ENCODE data around the gene RAET1E. TPM values are rescaled to one million over a fixed set of nuclear protein-coding genes. Genes with fewer than 3 reads are reported as not detected.

The RAET1E gene
- total RNA-seq, 1 donor from 2014 or later, result 27.5 TPM

DNA sequence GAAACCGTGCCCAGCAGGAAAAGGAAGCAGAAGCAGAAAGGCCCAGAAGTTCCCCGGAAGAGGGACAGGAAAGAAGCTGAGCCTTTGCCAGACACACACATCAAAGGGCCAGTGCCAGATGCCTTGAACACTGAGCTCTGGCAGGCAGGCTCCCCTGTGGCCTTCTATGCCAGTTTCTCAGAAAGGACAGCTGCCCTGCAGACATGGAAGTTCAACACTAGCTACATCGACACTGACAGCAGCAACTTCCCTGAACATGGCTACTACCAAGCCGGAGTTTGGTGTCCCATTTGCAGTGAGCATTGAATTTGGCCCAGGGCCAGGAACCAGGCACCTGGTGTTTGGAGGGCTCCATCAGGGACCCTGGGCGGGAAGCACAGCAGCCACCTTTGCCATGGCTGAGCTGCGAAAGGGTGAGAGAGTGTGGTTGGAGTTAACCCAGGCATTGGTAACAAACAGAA lies 8.0 kb upstream of the RAET1E start:
- Histone ChIP-seq H3K9me3 (peaks cover 4% of the 10 kb centered on the region), H3K4me1 (no peaks in the 10 kb centered on the region), H3K27me3 (no peaks in the 10 kb centered on the region), H3K36me3 (no peaks in the 10 kb centered on the region), H3K4me3 (no peak overlapping the region), H3K27ac (no peak overlapping the region)
- intact Hi-C loops (cut with DNase I), result no loop called here
- peak in 1 of 2 donors; percentile 49 for DNase-seq (ENCODE audit: extremely low spot score in 2 of 2)
- TF ChIP-seq, protein P1, sequence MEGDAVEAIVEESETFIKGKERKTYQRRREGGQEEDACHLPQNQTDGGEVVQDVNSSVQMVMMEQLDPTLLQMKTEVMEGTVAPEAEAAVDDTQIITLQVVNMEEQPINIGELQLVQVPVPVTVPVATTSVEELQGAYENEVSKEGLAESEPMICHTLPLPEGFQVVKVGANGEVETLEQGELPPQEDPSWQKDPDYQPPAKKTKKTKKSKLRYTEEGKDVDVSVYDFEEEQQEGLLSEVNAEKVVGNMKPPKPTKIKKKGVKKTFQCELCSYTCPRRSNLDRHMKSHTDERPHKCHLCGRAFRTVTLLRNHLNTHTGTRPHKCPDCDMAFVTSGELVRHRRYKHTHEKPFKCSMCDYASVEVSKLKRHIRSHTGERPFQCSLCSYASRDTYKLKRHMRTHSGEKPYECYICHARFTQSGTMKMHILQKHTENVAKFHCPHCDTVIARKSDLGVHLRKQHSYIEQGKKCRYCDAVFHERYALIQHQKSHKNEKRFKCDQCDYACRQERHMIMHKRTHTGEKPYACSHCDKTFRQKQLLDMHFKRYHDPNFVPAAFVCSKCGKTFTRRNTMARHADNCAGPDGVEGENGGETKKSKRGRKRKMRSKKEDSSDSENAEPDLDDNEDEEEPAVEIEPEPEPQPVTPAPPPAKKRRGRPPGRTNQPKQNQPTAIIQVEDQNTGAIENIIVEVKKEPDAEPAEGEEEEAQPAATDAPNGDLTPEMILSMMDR (IDR thresholded peaks at IDR 0.05), result no peak
- TF ChIP-seq POLR2AphosphoS5 (IDR thresholded peaks at IDR 0.05; ENCODE audit: insufficient read depth in 1 of 2, low read depth in 1 of 2), result no peak
- no peak for TF ChIP-seq POLR2A (IDR thresholded peaks at IDR 0.05)

DNA sequence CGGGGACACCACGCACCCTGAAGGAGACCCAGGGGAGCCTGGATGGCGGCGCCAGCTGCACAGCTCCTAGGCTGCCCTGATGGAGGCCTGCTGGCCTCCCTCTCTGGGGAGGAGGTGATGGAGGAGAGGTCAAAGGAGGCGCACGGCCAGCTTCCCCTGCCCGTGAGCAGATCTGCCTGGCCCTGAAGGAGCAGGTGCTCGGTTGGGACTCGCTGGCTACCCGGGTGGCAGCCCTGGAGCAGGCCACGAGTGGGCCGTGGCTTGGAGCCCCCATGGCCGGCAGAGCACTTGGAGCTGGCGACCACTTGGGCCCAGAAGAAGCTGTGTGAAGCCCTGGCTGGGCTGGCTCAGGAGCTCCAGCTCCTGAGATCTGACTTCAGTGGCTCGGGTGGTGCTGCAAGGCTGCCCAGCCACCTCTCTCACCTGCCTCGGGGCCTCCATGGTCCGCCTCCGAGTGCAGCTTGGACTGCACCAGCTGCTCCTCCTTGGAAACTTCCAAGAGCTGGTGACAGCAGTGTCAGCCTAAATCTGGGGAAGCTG lies 7.5 kb upstream of the RAET1E start:
- H3K27ac ChIP-seq, result no peak overlapping the region
- peak in 1 of 2 donors; percentile 74 for DNase-seq (ENCODE audit: extremely low spot score in 2 of 2)
- intact Hi-C loops (cut with DNase I), result no loop called here
- H3K27me3 ChIP-seq, result no peaks in the 10 kb centered on the region
- H3K4me3 ChIP-seq, result no peak overlapping the region
- H3K9me3 ChIP-seq, result peaks cover 4% of the 10 kb centered on the region
- H3K36me3 ChIP-seq, result no peaks in the 10 kb centered on the region
- TF ChIP-seq POLR2A (IDR thresholded peaks at IDR 0.05), result no peak
- no peaks in the 10 kb centered on the region for H3K4me1 ChIP-seq

DNA sequence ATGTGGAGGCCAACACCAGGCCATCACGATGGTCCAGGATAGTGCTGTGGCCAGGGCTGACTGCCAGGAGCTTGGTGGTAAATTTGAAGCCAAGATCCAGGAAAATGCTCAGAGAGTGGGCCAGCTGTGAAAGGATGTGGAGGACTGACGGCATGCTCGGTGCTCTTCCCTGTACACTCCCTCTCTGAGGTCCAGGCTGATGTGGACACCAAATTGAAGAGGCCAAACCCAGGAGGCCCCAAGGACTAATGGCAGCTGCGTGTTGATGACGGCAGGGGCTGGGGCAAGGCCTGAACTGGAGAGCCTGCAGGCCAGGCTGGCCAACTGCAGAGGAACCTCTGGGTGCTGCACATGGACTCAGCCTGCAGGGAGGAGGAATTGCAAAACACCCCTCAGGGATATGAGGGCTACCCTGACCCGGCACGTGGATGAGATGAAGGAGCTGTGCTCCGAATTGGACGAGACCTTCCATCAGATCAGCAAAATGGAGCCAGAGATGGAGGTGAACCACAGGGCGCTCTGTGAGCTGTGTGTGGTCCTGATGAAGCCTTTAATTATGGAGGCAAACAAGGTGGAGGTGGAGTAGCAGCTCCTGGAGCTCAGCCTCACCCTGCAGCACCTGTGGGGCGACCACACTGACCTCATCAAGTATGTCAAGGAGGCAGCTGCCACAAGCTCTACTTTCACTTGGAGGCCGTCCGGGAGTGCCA lies 6.9 kb upstream of the RAET1E start:
- Histone ChIP-seq H3K4me1 (no peaks in the 10 kb centered on the region), H3K4me3 (no peak overlapping the region), H3K27ac (no peak overlapping the region), H3K9me3 (peaks cover 4% of the 10 kb centered on the region), H3K27me3 (no peaks in the 10 kb centered on the region), H3K36me3 (no peaks in the 10 kb centered on the region)
- no peak for DNase-seq (ENCODE audit: extremely low spot score in 2 of 2)
- TF ChIP-seq, protein P1 (IDR thresholded peaks at IDR 0.05), result no peak
- TF ChIP-seq POLR2A (IDR thresholded peaks at IDR 0.05), result no peak
- no peak for TF ChIP-seq POLR2AphosphoS5 (IDR thresholded peaks at IDR 0.05; ENCODE audit: insufficient read depth in 1 of 2, low read depth in 1 of 2)
- intact Hi-C loops (cut with DNase I), result no loop called here

DNA sequence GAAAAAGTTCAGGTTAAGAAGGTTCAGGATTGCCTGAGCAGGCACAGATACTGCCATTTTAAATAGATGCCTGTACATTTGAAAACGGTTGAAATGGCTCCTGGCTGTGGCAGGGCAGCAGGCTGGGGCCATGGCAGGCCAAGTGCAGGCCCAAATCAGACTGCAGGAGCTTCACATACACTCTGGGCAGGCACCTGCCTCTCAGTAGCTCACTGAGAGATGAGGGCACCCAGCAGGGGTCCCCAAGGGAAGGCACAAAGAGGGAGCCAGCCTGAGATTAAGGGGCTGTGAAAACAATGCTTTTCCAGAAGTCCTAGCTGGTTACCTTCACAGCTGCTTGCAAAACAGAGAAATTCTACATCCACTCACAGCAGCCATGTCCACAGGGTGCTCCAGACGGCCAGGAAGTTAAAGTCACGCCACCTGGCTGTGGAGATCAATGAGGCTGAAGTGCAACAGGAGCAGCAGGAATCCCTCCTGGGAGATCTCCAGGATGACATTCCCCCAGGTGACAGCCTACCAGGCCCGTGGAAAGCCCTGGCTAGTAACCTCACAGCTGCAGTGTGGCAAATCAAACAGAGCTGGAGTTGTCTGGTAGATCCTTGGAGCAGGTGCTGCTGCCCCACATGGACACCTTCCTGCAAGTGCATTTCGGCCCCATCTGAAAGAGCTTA lies 6.2 kb upstream of the RAET1E start:
- Histone ChIP-seq H3K4me3 (no peak overlapping the region), H3K9me3 (peaks cover 4% of the 10 kb centered on the region), H3K27ac (no peak overlapping the region), H3K4me1 (peaks cover 5% of the 10 kb centered on the region), H3K27me3 (no peaks in the 10 kb centered on the region), H3K36me3 (no peaks in the 10 kb centered on the region)
- intact Hi-C loops (cut with DNase I), result no loop called here
- peak in 1 of 2 donors; percentile 67 for DNase-seq (ENCODE audit: extremely low spot score in 2 of 2)
- TF ChIP-seq POLR2A (IDR thresholded peaks at IDR 0.05), result no peak
- TF ChIP-seq POLR2AphosphoS5 (IDR thresholded peaks at IDR 0.05; ENCODE audit: insufficient read depth in 1 of 2, low read depth in 1 of 2), result no peak

DNA sequence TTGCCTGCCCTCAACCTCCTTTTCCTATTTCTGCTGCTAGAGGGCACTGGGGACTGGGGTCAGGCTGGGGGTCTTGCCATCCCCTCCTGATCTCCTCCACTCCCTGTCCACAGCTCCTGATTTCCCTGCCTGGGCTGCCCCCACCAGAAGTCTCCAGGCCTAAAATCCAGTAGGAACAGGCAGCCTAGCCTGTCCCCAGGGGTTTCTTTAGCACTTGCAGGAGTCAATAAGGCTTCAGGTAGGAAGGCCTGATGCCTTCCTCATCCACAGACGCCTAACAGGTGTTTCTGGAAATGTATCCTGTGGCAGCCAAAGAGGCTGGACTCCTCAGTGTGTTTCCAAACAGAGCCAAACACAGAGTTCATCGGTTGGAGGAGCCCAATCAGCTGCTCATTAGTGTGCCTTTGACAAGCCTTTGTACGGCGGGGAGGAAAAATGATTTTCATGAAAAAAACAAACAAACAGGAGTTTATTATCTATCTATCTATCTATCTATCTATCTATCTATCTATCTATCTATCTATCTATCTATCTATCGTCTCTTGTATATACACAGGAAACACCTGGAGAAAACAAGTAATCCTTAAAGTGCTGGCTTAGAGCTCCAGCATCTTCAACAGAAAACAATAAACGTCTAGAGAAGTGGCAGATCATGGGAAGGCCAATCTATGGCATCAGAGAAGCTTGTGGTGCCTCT lies 3.7 kb upstream of the RAET1E start:
- no peak overlapping the region for H3K4me3 ChIP-seq
- TF ChIP-seq POLR2A (IDR thresholded peaks at IDR 0.05) (no peak), POLR2AphosphoS5 (IDR thresholded peaks at IDR 0.05; ENCODE audit: insufficient read depth in 1 of 2, low read depth in 1 of 2) (no peak)
- TF ChIP-seq, protein P1 (IDR thresholded peaks at IDR 0.05), result no peak
- no peaks in the 10 kb centered on the region for H3K36me3 ChIP-seq
- H3K9me3 ChIP-seq, result no peaks in the 10 kb centered on the region
- DNase-seq (ENCODE audit: extremely low spot score in 2 of 2), result no peak
- peaks cover 25% of the 10 kb centered on the region for H3K4me1 ChIP-seq
- intact Hi-C loops (cut with DNase I), result no loop called here
- no peak overlapping the region for H3K27ac ChIP-seq
- H3K27me3 ChIP-seq, result no peaks in the 10 kb centered on the region
